WERI-Rb-1 (cell line): ENCODE results near the gene SEMA4D.

Source experiments
- DNase-seq: peaks from one replicate; pipeline ENCODE4 v3.0.0-alpha.2; 2020
- H3K27ac ChIP-seq: fragments of 250-450 bp; sonication (Bioruptor Pico); 2 replicates; pipeline ENCODE4 v1.5.1; 2020; ENCODE audit warnings: mild to moderate bottlenecking, moderate library complexity
- H3K27me3 ChIP-seq: fragments of 250-450 bp; sonication (Bioruptor Pico); 2 replicates; pipeline ENCODE4 v1.5.1; 2021; ENCODE audit warnings: mild to moderate bottlenecking, low read depth, moderate library complexity; ENCODE audit not compliant: insufficient read depth, severe bottlenecking
- H3K36me3 ChIP-seq: fragments of 250-450 bp; sonication (Bioruptor Pico); 2 replicates; pipeline ENCODE4 v1.5.1; 2020; ENCODE audit warnings: mild to moderate bottlenecking, moderate library complexity
- H3K4me3 ChIP-seq: 2 replicates; pipeline ENCODE4 v1.5.1; 2011; ENCODE audit warnings: low read depth, mild to moderate bottlenecking, control low read depth, low read length
- H3K9me3 ChIP-seq: fragments of 250-450 bp; sonication (Bioruptor Pico); 2 replicates; pipeline ENCODE4 v1.5.1; 2021; ENCODE audit warnings: mild to moderate bottlenecking, moderate library complexity; ENCODE audit not compliant: severe bottlenecking
- TF ChIP-seq, protein P1 (sequence below): IDR thresholded peaks from 2 replicates; pipeline ENCODE4 v1.5.1; 2011; ENCODE audit warnings: low read depth, mild to moderate bottlenecking, control low read depth, inconsistent platforms, low read length

SEMA4D gene

DNA sequence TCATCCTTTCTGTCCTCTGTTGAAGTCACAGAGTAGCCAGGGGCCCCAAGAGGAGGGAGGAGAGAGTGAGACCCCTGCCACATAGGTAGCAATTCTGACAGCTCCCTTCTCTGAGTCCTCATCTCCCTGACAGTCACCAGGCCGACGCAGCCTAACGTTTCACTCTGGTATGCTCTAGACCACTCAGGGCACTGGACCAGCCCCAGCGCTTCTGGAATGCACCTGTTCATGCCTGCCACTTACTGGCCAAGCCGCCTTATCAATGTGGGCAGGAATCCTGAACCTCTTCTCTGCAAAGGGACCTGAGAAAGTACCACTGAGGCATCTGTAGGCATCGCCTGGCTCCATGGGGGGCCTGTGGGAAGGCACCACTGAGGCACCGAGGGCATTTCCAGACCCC is 129.4 kb downstream of the SEMA4D start:
- H3K36me3 ChIP-seq = peaks cover 5% of the 10 kb centered on the region; the same call in 1 of the 2 replicates
- no peaks in the 10 kb centered on the region for H3K27me3 ChIP-seq
- no peak overlapping the region for H3K4me3 ChIP-seq
- no peak overlapping the region for H3K27ac ChIP-seq
- TF ChIP-seq, protein P1, sequence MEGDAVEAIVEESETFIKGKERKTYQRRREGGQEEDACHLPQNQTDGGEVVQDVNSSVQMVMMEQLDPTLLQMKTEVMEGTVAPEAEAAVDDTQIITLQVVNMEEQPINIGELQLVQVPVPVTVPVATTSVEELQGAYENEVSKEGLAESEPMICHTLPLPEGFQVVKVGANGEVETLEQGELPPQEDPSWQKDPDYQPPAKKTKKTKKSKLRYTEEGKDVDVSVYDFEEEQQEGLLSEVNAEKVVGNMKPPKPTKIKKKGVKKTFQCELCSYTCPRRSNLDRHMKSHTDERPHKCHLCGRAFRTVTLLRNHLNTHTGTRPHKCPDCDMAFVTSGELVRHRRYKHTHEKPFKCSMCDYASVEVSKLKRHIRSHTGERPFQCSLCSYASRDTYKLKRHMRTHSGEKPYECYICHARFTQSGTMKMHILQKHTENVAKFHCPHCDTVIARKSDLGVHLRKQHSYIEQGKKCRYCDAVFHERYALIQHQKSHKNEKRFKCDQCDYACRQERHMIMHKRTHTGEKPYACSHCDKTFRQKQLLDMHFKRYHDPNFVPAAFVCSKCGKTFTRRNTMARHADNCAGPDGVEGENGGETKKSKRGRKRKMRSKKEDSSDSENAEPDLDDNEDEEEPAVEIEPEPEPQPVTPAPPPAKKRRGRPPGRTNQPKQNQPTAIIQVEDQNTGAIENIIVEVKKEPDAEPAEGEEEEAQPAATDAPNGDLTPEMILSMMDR = no peak
- no peaks in the 10 kb centered on the region for H3K9me3 ChIP-seq
- DNase-seq = no peak

DNA sequence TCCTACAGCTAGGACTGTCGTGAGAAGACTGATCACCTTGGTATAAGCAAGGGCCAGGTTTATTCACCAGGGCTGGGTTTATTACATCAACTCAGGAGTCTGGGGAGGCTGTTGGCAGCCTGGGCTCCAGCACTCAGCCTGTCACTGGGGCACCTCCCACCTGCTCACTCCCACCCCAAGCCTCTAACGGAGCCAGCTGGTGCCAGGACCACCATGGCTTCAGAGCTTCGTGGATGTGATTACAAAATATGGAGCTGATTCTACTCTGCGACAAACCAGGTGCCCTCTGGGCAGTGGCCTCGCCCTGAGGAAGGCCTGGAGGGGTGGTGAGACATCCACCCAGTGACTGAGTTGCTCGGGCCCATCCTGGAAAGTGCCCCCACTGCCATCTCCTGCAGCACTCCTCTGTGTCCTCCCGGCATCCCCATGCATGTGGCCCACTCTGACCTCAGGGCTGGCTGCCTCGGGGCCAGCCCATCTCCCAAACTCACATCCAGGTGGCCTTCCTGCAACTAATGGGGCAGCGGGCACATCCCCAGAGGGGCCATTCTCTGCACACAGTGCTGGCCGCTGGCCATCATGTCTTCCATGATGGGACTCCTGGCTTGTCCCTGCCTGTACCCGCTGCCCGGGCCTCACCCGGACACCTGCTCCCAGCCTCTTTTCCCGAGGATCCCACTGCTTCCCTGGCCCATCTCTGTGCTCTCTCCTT is 130.0 kb downstream of the SEMA4D start:
- TF ChIP-seq, protein P1 = no peak
- Histone ChIP-seq H3K27me3 (no peaks in the 10 kb centered on the region), H3K4me3 (no peak overlapping the region), H3K27ac (no peak overlapping the region), H3K9me3 (no peaks in the 10 kb centered on the region), H3K36me3 (peaks cover 5% of the 10 kb centered on the region; the same call in 1 of the 2 replicates)
- no peak for DNase-seq

DNA sequence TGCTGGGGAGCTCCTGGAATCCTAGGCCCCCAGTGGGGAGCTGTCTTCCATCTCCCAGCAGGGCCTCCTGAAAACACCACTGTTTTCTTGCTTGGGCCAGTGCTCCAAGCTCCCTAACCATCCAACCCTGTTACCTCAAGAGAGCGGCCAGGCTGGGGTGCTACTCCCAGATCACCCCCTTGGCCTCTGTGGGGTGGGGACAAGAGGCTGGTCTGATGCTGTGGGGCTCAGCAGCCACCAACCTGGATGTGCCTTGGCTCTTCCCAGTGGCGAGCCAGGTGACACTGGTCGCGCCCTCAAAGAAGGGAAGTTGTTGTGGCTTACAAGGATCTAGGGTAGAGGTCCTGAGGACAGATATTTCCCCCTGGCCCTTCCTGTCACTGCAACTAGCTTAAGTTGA is 130.6 kb downstream of the SEMA4D start:
- TF ChIP-seq, protein P1 = no peak

DNA sequence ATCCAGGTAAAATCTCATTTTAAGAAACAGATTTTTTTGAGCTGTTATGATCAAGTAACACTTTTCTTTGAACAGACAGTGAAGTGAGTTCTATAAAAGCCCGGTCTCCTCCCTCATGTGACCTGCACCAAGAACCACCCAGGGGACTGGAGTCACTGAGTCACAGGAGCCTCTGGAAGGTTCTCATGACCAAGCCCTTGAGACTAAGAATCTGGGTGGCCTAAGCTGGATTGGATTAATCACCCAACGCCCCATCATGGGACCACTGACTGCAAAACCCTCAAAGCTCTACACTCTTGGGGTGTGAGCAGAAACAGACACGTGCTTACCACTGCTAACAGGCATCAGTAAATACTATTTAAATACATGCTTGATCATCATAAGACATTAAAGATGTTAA is 131.2 kb downstream of the SEMA4D start:
- TF ChIP-seq, protein P1 = no peak
- peaks cover 10% of the 10 kb centered on the region for H3K36me3 ChIP-seq
- no peak for DNase-seq
- H3K9me3 ChIP-seq = no peaks in the 10 kb centered on the region
- H3K27ac ChIP-seq = no peak overlapping the region
- no peak overlapping the region for H3K4me3 ChIP-seq
- no peaks in the 10 kb centered on the region for H3K27me3 ChIP-seq

More for the DNA sequence above, 130.6 kb downstream of the SEMA4D start:
- H3K36me3 ChIP-seq = peaks cover 6% of the 10 kb centered on the region
- H3K4me3 ChIP-seq = no peak overlapping the region
- no peak for DNase-seq
- no peak overlapping the region for H3K27ac ChIP-seq
- H3K27me3 ChIP-seq = no peaks in the 10 kb centered on the region
- H3K9me3 ChIP-seq = no peaks in the 10 kb centered on the region

DNA sequence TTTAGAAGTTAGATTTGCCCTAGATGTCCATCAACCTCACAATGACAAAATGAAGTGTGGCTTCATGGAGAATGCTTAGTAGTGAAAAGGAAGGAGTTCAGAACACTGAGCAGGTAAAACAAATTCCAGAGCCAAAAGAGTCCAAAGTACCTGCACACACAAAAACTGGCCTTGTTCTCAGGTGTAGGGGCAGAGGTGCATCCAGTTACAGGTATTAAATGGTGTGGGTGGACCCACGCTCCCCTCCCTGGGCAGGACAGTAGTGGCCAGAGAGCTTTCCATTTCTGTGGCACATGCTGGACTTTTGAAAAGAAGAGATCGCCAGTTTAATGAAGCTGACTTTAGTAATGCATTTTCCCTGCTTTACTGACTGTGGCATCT is 132.4 kb downstream of the SEMA4D start:
- H3K27me3 ChIP-seq = no peaks in the 10 kb centered on the region
- H3K9me3 ChIP-seq = no peaks in the 10 kb centered on the region
- peak overlapping the region; percentile 59; the same call in 1 of the 2 replicates for H3K27ac ChIP-seq
- DNase-seq = no peak
- no peak overlapping the region for H3K4me3 ChIP-seq
- TF ChIP-seq, protein P1 = no peak
- peaks cover 20% of the 10 kb centered on the region for H3K36me3 ChIP-seq
